Peyer's patch (tissue), 4 donors: Measurements from ENCODE around the gene COQ10A. TPM values are rescaled to one million over a fixed set of nuclear protein-coding genes. Genes with fewer than 3 reads are reported as not detected.

Source experiments
- DNase-seq, 3 donors: peaks; one replicate each; pipeline ENCODE4 v3.0.0-alpha.2; 2017 to 2019
- H3K27ac ChIP-seq, 4 donors: fragments of 200-600 bp; sonication (generic); one replicate each; pipeline ENCODE4 v1.5.1; 2016 to 2019
- H3K27me3 ChIP-seq, 2 donors: fragments of 200-600 bp; sonication (generic); one replicate each; pipeline ENCODE4 v1.5.1; 2019
- H3K36me3 ChIP-seq, 3 donors: fragments of 200-600 bp; sonication (generic); one replicate each; pipeline ENCODE4 v1.5.1; 2016 to 2019
- H3K4me1 ChIP-seq, 4 donors: fragments of 200-600 bp; sonication (generic); one replicate each; pipeline ENCODE4 v1.5.1; 2016 to 2019
- H3K4me3 ChIP-seq, 4 donors: fragments of 200-600 bp; sonication (generic); 1 replicate in 3 of 4; 2 replicates in 1 of 4; pipeline ENCODE4 v1.5.1; 2016 to 2019; ENCODE audit warnings: mild to moderate bottlenecking in 1 of 4
- H3K9me3 ChIP-seq, 4 donors: fragments of 200-600 bp; sonication (generic); one replicate each; pipeline ENCODE4 v1.5.1; 2016 to 2019; ENCODE audit warnings: mild to moderate bottlenecking in 1 of 4
- POLR2A ChIP-seq, 2 donors: fragments of 450-650 bp; IDR thresholded peaks; one replicate each; pipeline ENCODE4 v1.5.1; 2017; ENCODE audit warnings: antibody characterized with exemption in 2 of 2, mild to moderate bottlenecking in 2 of 2, moderate library complexity in 2 of 2
- total RNA-seq, 4 donors: library from RNA; depleted of rRNA; stranded (reverse); fragments of >200 nt; gene quantifications; one replicate each; pipeline ENCODE4 v1.1.0, GENCODE V29; 2016
- TF ChIP-seq, protein P1 (sequence below), 6 experiments: fragments of 450-650 bp in 4 of 6; fragments of 200-600 bp in 2 of 6; sonication (generic) in 1 of 6; IDR thresholded peaks; one replicate each; pipeline ENCODE4 v1.5.1; 2017 to 2019; ENCODE audit warnings: antibody characterized with exemption in 6 of 6, mild to moderate bottlenecking in 3 of 6, moderate library complexity in 1 of 6

The COQ10A gene
- 10 to 100 TPM in 2 of 4 donors, 1 to 10 TPM in 2; 9.1 to 14.8 (median 11.8) TPM for total RNA-seq

- TF ChIP-seq, protein P1, sequence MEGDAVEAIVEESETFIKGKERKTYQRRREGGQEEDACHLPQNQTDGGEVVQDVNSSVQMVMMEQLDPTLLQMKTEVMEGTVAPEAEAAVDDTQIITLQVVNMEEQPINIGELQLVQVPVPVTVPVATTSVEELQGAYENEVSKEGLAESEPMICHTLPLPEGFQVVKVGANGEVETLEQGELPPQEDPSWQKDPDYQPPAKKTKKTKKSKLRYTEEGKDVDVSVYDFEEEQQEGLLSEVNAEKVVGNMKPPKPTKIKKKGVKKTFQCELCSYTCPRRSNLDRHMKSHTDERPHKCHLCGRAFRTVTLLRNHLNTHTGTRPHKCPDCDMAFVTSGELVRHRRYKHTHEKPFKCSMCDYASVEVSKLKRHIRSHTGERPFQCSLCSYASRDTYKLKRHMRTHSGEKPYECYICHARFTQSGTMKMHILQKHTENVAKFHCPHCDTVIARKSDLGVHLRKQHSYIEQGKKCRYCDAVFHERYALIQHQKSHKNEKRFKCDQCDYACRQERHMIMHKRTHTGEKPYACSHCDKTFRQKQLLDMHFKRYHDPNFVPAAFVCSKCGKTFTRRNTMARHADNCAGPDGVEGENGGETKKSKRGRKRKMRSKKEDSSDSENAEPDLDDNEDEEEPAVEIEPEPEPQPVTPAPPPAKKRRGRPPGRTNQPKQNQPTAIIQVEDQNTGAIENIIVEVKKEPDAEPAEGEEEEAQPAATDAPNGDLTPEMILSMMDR (IDR thresholded peaks at IDR 0.05) = peak; percentile 60 to 77 (median 66)
- TF ChIP-seq POLR2A (IDR thresholded peaks at IDR 0.05) = peak; percentile 78 to 82
- no peaks in the 10 kb centered on the region for H3K27me3 ChIP-seq
Observed at GRCh38 chr12:56266693-56267442, at the start of gene COQ10A. TSS of gene COQ10A (plus strand) at chr12:56266942. CDS start at chr12:56267119, 177 bp downstream.

GRCh38 chr12:56219840-56220239, 46.9 kb upstream of the COQ10A start:
- H3K4me3 ChIP-seq = no peak overlapping the region

More at GRCh38 chr12:56266693-56267442, at the start of gene COQ10A:
- Histone ChIP-seq H3K9me3 (no peaks in the 10 kb centered on the region), H3K27ac (peak within 1 kb of the TSS; percentile 94 to 96 (median 96)), H3K4me3 (peak within 1 kb of the TSS; percentile 79 to 93 (median 82)), H3K36me3 (peaks cover 0 to 18% (median 0%) of the 10 kb centered on the region in 3 donors), H3K4me1 (peaks cover 0 to 7% (median 3%) of the 10 kb centered on the region in 4 donors)
- peak; percentile 91 to 97 (median 96) for DNase-seq

DNA sequence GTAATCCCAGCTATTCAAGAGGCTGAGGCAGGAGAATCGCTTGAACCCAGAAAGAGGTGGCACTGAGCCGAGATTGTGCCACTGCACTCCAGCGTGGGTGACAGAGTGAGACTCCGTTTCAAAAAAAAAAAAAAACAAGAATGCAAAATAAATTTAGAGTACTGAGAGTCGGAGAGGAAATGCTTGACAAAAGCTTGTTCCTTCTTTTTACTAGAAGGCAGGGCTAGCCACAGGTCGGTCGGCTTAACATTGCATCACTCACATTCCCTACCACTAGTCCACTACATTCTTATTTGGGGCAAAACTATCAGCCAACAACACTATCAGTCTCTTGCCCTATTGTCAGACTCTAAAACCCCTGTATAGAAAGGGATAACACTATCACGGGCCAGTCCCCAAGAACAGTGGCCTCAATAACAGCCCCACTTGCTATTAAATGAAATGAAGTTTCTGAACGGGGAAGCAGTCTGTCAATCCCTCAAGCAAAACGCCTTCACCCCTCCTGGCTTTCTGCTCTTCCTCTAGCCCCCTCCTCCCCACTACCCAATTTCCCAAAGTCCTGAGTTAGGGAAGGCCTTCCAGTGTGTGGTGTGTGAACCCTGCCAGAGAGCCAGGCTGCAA, 46.0 kb upstream of the COQ10A start:
- TF ChIP-seq POLR2A (IDR thresholded peaks at IDR 0.05) = no peak
- TF ChIP-seq, protein P1 (IDR thresholded peaks at IDR 0.05) = no peak
- peak in 2 of 3 donors; percentile 66 to 68 for DNase-seq
- peaks cover 5 to 47% (median 7%) of the 10 kb centered on the region in 4 donors for H3K4me1 ChIP-seq

More at GRCh38 chr12:56219840-56220239, 46.9 kb upstream of the COQ10A start:
- no peaks in the 10 kb centered on the region for H3K27me3 ChIP-seq
- TF ChIP-seq, protein P1 (IDR thresholded peaks at IDR 0.05) = no peak
- TF ChIP-seq POLR2A (IDR thresholded peaks at IDR 0.05) = no peak
- H3K27ac ChIP-seq = peak overlapping the region in 2 of 4 donors; percentile 94
- no peaks in the 10 kb centered on the region for H3K9me3 ChIP-seq
- no peak for DNase-seq
- H3K36me3 ChIP-seq = peaks cover 0 to 18% (median 0%) of the 10 kb centered on the region in 3 donors
- peaks cover 5 to 40% (median 6%) of the 10 kb centered on the region in 4 donors for H3K4me1 ChIP-seq

GRCh38 chr12:56221232-56221756, 45.4 kb upstream of the COQ10A start:
- peaks cover 5 to 47% (median 7%) of the 10 kb centered on the region in 4 donors for H3K4me1 ChIP-seq

More for the DNA sequence above, 46.0 kb upstream of the COQ10A start:
- H3K36me3 ChIP-seq = peaks cover 0 to 13% (median 0%) of the 10 kb centered on the region in 3 donors
- H3K4me3 ChIP-seq = peak overlapping the region; percentile 67 to 96 (median 85)
- peak overlapping the region; percentile 94 to 99 (median 95) for H3K27ac ChIP-seq
- no peaks in the 10 kb centered on the region for H3K27me3 ChIP-seq
- H3K9me3 ChIP-seq = no peaks in the 10 kb centered on the region

More at GRCh38 chr12:56221232-56221756, 45.4 kb upstream of the COQ10A start:
- H3K36me3 ChIP-seq = peaks cover 0 to 10% (median 0%) of the 10 kb centered on the region in 3 donors
- no peaks in the 10 kb centered on the region for H3K9me3 ChIP-seq
- DNase-seq = peak in 1 of 3 donors; percentile 59
- peak overlapping the region; percentile 94 to 99 (median 95) for H3K27ac ChIP-seq
- H3K4me3 ChIP-seq = peak overlapping the region; percentile 67 to 96 (median 85)
- no peaks in the 10 kb centered on the region for H3K27me3 ChIP-seq
- TF ChIP-seq, protein P1 (IDR thresholded peaks at IDR 0.05) = no peak
- no peak for TF ChIP-seq POLR2A (IDR thresholded peaks at IDR 0.05)
